GM12875 (cell line): ENCODE measurements around the gene POU6F2.

Experiments used
- H3K4me3 ChIP-seq: one replicate; pipeline ENCODE4 v1.5.1; 2011; ENCODE audit warnings: low read depth, low read length, control low read depth
- CTCF ChIP-seq: IDR thresholded peaks from 2 replicates; pipeline ENCODE4 v1.5.1; 2011; ENCODE audit warnings: low read depth, mild to moderate bottlenecking, control low read depth, inconsistent platforms, low read length, moderate library complexity, borderline replicate concordance; ENCODE audit not compliant: insufficient read depth

Gene POU6F2

GRCh38 chr7:39016609-39017008 is 38.9 kb downstream of the POU6F2 start:
- TF ChIP-seq CTCF: no peak
- H3K4me3 ChIP-seq: no peak overlapping the region

GRCh38 chr7:39017369-39017915 is 39.7 kb downstream of the POU6F2 start:
- no peak overlapping the region for H3K4me3 ChIP-seq
- TF ChIP-seq CTCF: no peak

GRCh38 chr7:39022796-39023195 is 45.1 kb downstream of the POU6F2 start:
- no peak for TF ChIP-seq CTCF
- no peak overlapping the region for H3K4me3 ChIP-seq

- H3K4me3 ChIP-seq: no peak overlapping the region
- TF ChIP-seq CTCF: no peak
These were observed 49.8 kb downstream of the POU6F2 start for GRCh38 chr7:39027491-39027890.

GRCh38 chr7:39033885-39034624 is 56.3 kb downstream of the POU6F2 start:
- no peak for TF ChIP-seq CTCF
- no peak overlapping the region for H3K4me3 ChIP-seq

GRCh38 chr7:39035156-39035555 is 57.4 kb downstream of the POU6F2 start:
- TF ChIP-seq CTCF: no peak
- no peak overlapping the region for H3K4me3 ChIP-seq

DNA sequence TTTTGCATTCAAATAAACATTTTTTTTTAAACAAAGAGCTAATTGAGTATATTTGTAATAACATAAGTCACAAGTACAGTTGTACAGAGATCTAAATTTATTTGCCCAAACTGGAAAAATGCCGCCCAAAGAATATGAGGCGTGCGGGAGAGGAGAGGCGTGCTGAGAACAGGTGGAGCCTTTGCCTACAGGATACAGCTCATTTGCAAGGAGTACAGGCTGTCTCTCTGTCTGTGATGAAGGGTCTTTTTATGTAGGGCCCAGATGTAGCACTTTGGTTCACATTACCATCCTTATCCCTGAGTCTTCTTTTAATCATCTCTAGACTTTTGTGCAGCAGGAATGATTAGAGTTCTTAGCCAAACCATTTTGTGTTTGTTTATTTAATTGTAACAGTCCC is 58.2 kb downstream of the POU6F2 start:
- TF ChIP-seq CTCF: no peak
- no peak overlapping the region for H3K4me3 ChIP-seq
